Panc1 (cell line): ENCODE data around the gene FIBCD1. TPM values are rescaled to one million over a fixed set of nuclear protein-coding genes. Genes with fewer than 3 reads are reported as not detected.
"Not testable (repeated sequence)": the region's sequence is repeated elsewhere in the genome, so short reads cannot be mapped to it uniquely, and the experiment has no call there.

Experiments
- ATAC-seq: fragments of 200-7000 bp; cut with Tn5 transposase; 2 replicates; pipeline ENCODE4 v1.9.1; 2020; ENCODE audit warnings: mild to moderate bottlenecking, moderate library complexity
- BruUV-seq: library from RNA; stranded (reverse); fragments of 400-500 nt; replicated peaks from 2 replicates; lab custom pipeline; 2021; lab: Mats Ljungman, UMichigan
- CTCF ChIA-PET: fragments of 300-600 bp; sonication (Branson Sonifier 250); formaldehyde crosslinking; loops from one replicate; lab custom pipeline; 2022; ENCODE audit warnings: antibody characterized with exemption; lab: Charles Lee
- POLR2A ChIA-PET: fragments of 300-600 bp; sonication (Branson Sonifier 250); formaldehyde crosslinking; loops from one replicate; lab custom pipeline; 2022; ENCODE audit warnings: antibody characterized with exemption; lab: Charles Lee
- DNase-seq: peaks from one replicate; pipeline ENCODE4 v3.0.0-alpha.2; 2010; ENCODE audit warnings: low read depth, low spot score
- H3K27ac ChIP-seq: 2 replicates; pipeline ENCODE4 v1.5.1; 2011; ENCODE audit warnings: mild to moderate bottlenecking, low read length, inconsistent platforms
- H3K27me3 ChIP-seq: fragments of 200-500 bp; sonication (Bioruptor generic); 2 replicates; pipeline ENCODE4 v1.6.0; 2014; ENCODE audit warnings: low read length, inconsistent platforms; ENCODE audit not compliant: control insufficient read depth, insufficient read depth
- H3K36me3 ChIP-seq: fragments of 200-500 bp; sonication (Bioruptor generic); 2 replicates; pipeline ENCODE4 v1.5.1; 2014; ENCODE audit warnings: inconsistent platforms, mild to moderate bottlenecking, low read length, moderate library complexity; ENCODE audit not compliant: control insufficient read depth, insufficient read depth
- H3K4me1 ChIP-seq: 2 replicates; pipeline ENCODE4 v1.5.1; 2011; ENCODE audit warnings: inconsistent platforms, mild to moderate bottlenecking, low read length, moderate library complexity; ENCODE audit not compliant: control insufficient read depth, insufficient read depth
- H3K4me3 ChIP-seq, 2 experiments: 2 replicates each; pipeline ENCODE4 v1.5.1; 2011 to 2012; ENCODE audit warnings: low read depth in 2 of 2, low read length in 2 of 2, mild to moderate bottlenecking in 2 of 2, inconsistent platforms in 1 of 2, moderate library complexity in 1 of 2
- H3K9me3 ChIP-seq: fragments of 200-500 bp; sonication (Bioruptor generic); 2 replicates; pipeline ENCODE4 v1.5.1; 2014; ENCODE audit warnings: low read depth, mild to moderate bottlenecking, inconsistent platforms, low read length, moderate library complexity; ENCODE audit not compliant: control insufficient read depth, insufficient read depth
- CTCF ChIP-seq: fragments of 450-650 bp; IDR thresholded peaks from 2 replicates; pipeline ENCODE4 v1.5.1; 2017; ENCODE audit warnings: mild to moderate bottlenecking
- POLR2AphosphoS5 ChIP-seq: IDR thresholded peaks from 2 replicates; pipeline ENCODE4 v1.6.1; 2012; ENCODE audit warnings: mild to moderate bottlenecking, low read depth, low read length, moderate library complexity
- REST ChIP-seq, 2 experiments: IDR thresholded peaks; 2 replicates each; pipeline ENCODE4 v1.6.1; 2011 to 2012; ENCODE audit warnings: low read depth in 2 of 2, control low read depth in 1 of 2, low read length in 1 of 2, mild to moderate bottlenecking in 1 of 2, moderate library complexity in 1 of 2; ENCODE audit not compliant: insufficient read depth in 1 of 2
- SIN3A ChIP-seq: IDR thresholded peaks from 2 replicates; pipeline ENCODE4 v1.6.1; 2012; ENCODE audit warnings: low read depth, mild to moderate bottlenecking, low read length, moderate library complexity, borderline replicate concordance; ENCODE audit not compliant: insufficient read depth
- TCF7L2 ChIP-seq: IDR thresholded peaks from 2 replicates; pipeline ENCODE4 v1.6.1; 2011; ENCODE audit warnings: mild to moderate bottlenecking, low read depth, low read length, inconsistent platforms
- in situ Hi-C: cut with HindIII; loops from 2 replicates; pipeline ENCODE4 v1.10.0; 2016; ENCODE audit warnings: low sequenced_read_pairs, low pct_unique_long_range_greater_than_20kb
- intact Hi-C: fragments of 100-400 bp; cut with micrococcal nuclease; formaldehyde crosslinking; loops from one replicate; pipeline ENCODE4 v1.10.0; 2022; ENCODE audit not compliant: unreplicated experiment
- total RNA-seq: library from RNA; stranded (reverse); gene quantifications from one replicate; pipeline ENCODE4 v1.2.1, GENCODE V29; 2021; ENCODE audit not compliant: unreplicated experiment

FIBCD1 gene
- total RNA-seq, 1 experiment from 2014 or later, result 16.3 TPM

- no peaks in the 10 kb centered on the region for H3K27me3 ChIP-seq
- intact Hi-C loops (no loop called here), in situ Hi-C loops (no loop called here)
- POLR2A ChIA-PET, result no interaction called here
- TF ChIP-seq POLR2AphosphoS5 (no peak), REST (IDR thresholded peaks at IDR 0.05; ENCODE audit: insufficient read depth in 1 of 2, low read depth in 2 of 2, low read length in 1 of 2) (no peak), CTCF (no peak), TCF7L2 (no peak), SIN3A (no peak)
- DNase-seq, result no peak
- ATAC-seq, result no peak
- H3K27ac ChIP-seq, result no peak overlapping the region
- H3K4me3 ChIP-seq, result no peak overlapping the region
- CTCF ChIA-PET, result no interaction called here
- no TSS peak for BruUV-seq
- no peaks in the 10 kb centered on the region for H3K36me3 ChIP-seq
- peaks cover 5% of the 10 kb centered on the region for H3K4me1 ChIP-seq
- no peaks in the 10 kb centered on the region for H3K9me3 ChIP-seq
Observed at GRCh38 chr9:130959809-130960334, 20.8 kb upstream of the FIBCD1 start.

- H3K4me3 ChIP-seq, H3K4me1 ChIP-seq, H3K27me3 ChIP-seq, intact Hi-C loops, POLR2A ChIA-PET, CTCF ChIA-PET, H3K27ac ChIP-seq, H3K36me3 ChIP-seq, H3K9me3 ChIP-seq, in situ Hi-C loops, DNase-seq, BruUV-seq, ATAC-seq: not testable (repeated sequence)
Observed at GRCh38 chr9:130958564-130958963, 19.5 kb upstream of the FIBCD1 start.

GRCh38 chr9:130957451-130958203, 18.6 kb upstream of the FIBCD1 start:
- no TSS peak for BruUV-seq
- no peak for DNase-seq
- in situ Hi-C loops, result no loop called here
- POLR2A ChIA-PET, result no interaction called here
- intact Hi-C loops, result no loop called here
- ATAC-seq, result no peak
- peaks cover under 1% of the 10 kb centered on the region; the same call in 1 of the 2 replicates for H3K4me1 ChIP-seq
- H3K9me3 ChIP-seq, result no peaks in the 10 kb centered on the region
- no peaks in the 10 kb centered on the region for H3K27me3 ChIP-seq
- no peaks in the 10 kb centered on the region for H3K36me3 ChIP-seq
- no peak for TF ChIP-seq TCF7L2
- no peak for TF ChIP-seq CTCF
- no peak for TF ChIP-seq POLR2AphosphoS5
- no peak for TF ChIP-seq SIN3A
- H3K4me3 ChIP-seq, result no peak overlapping the region
- CTCF ChIA-PET, result interaction anchor here (1.1 kb wide), 1 partner anchor 16 kb away, joined by 3 read pairs; no protein-coding TSS in a partner anchor
- no peak overlapping the region for H3K27ac ChIP-seq
